GM12801 (cell line): ENCODE measurements around the gene MYL5.

ENCODE experiments used
- CTCF ChIP-seq: IDR thresholded peaks from one replicate; pipeline ENCODE4 v1.5.1; 2011; ENCODE audit warnings: control low read depth; ENCODE audit not compliant: insufficient read length; ENCODE audit errors: extremely low read depth

The MYL5 gene

GRCh38 chr4:686413-687040, 12.2 kb downstream of the MYL5 start:
- no peak for TF ChIP-seq CTCF

- TF ChIP-seq CTCF: no peak
Measured at GRCh38 chr4:687048-687970, 13.0 kb downstream of the MYL5 start.

- TF ChIP-seq CTCF: no peak
Measured at GRCh38 chr4:687971-688853, 13.9 kb downstream of the MYL5 start.

GRCh38 chr4:688854-689681, 14.7 kb downstream of the MYL5 start, which contains the start of gene SLC49A3:
TSS of gene SLC49A3 (minus strand) at chr4:689151. CDS start at chr4:689127, 24 bp downstream.
- TF ChIP-seq CTCF: no peak

GRCh38 chr4:689723-690122, 15.4 kb downstream of the MYL5 start:
- no peak for TF ChIP-seq CTCF

GRCh38 chr4:692771-693554, 18.6 kb downstream of the MYL5 start:
- TF ChIP-seq CTCF: no peak
